HG02610 (cell line): ENCODE measurements around the gene CABP2.
"Not testable (repeated sequence)": the region's sequence is repeated elsewhere in the genome, so short reads cannot be mapped to it uniquely, and the experiment has no call there.

Source experiments
- ATAC-seq: cut with Tn5 transposase; IDR thresholded peaks from one replicate; pipeline ENCODE4 v1.9.1; 2021; ENCODE audit warnings: mild to moderate bottlenecking, moderate library complexity; ENCODE audit not compliant: unreplicated experiment

CABP2 gene

DNA sequence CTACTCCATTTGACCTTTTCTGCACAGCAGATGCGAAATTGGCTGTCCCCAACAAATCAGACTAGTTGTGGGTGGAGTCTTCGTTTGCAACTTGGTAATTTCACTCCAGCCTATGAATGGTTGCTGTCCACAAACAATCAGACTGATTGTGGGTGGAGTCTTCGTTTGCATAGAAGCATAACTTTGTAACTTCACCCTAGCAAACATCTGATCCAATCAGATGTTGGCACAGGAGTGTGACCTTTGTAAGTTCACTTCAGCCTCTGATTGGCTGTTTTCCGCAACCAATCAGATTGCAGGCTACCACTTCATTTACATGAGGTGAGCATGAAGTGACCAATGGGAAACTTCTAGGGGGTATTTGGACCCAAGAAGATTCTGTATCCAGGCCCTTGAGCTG lies 16.3 kb upstream of the CABP2 start:
- no peak for ATAC-seq

DNA sequence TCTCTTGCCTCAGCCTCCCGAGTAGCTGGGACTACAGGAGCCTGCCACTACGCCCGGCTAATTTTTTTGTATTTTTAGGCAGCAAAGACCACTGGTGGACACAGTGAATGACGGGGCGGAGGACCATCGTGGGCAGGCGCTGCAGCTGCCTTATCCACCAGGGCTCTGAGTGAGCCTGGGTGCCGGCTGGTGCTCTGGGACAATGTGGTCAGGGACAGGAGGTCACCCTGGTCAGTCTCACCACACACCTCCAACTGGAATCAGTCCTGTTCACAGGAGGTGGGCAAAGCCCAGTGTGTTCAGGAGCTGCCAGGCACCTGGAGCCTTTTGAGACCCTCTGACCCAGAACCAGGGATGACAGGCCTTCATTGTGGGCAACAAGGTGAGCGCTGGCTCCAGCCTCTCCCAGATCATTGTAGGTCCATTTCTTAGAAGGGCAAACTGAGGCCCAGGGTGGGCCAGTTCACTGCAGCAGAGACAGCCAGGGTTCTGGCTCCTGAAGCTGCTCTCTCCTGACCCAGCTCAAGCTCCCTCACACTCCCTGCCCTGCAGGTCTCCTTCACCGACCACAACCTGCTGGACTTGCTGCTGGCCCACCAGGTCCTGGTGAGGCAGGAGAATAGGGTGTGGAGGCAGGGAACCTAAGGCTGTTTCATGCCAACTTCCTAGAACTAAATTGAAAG lies 15.7 kb upstream of the CABP2 start:
- no peak for ATAC-seq

DNA sequence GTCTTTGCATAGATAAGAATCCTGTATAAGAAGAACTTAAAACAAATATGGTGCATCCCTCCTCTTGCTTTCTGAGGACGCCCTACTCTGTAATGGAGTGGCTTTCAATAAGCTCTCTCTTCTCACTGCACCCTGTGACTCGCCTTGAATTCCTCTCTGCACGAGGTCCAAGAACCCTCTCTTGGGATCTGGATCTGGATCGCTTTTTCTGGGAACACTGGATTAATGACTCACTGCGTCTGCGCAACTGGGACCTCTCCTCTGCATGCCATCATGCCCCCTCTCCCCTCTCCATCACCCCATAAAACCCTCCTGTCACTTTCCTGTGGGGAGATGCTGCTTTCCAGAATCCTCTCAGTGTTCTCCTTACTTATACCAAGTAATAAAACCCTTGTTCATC lies 15.1 kb upstream of the CABP2 start:
- ATAC-seq: no peak

DNA sequence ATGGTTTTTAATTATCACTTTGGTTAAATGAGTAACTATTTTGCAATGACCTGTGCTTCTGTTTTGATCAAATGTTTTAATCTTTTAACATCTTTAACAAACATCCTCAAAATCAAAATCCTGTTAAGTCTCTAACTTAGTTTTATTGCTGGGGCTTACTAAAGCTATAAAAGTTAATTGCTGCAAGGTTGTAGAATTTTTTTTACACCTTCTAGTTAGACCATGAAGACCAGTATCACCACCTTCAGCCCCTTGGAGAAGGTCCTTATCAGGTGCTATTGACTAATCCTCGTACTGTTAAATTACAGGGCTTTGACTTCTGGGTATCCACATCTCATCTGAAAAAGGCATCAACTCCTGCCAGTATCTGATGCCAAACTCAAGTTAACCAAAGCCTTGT lies 12.3 kb upstream of the CABP2 start:
- ATAC-seq: no peak

GRCh38 chr11:67534070-67534679 lies 10.9 kb upstream of the CABP2 start:
- ATAC-seq: no peak

GRCh38 chr11:67532889-67533288 lies 9.6 kb upstream of the CABP2 start:
- no peak for ATAC-seq

- ATAC-seq: no peak
These were observed 7.0 kb upstream of the CABP2 start for GRCh38 chr11:67530282-67530592.

DNA sequence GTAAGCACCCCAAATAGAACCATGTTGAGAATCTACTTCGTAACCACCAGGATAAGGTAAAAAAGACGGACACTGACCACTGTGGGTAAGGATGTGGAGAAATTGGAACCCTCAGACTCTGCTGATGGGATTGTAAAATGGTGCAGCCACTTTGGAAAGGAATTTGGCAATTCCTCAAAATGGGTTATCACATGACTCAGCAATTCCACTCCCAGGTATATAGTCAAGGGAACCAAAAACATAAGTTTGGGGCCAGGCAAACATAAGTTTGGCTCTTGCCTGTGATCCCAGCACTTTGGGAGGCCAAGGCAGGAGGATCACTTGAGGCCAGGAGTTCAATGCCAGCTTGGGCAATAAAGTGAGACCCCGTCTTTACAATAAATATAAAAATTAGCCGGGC lies 5.1 kb upstream of the CABP2 start:
- no peak for ATAC-seq

- ATAC-seq: no peak
These were observed 2.2 kb upstream of the CABP2 start for GRCh38 chr11:67525275-67525976.

GRCh38 chr11:67524480-67524808 lies 1.2 kb upstream of the CABP2 start:
- ATAC-seq: no peak

- no peak for ATAC-seq
These were observed 572 bp upstream of the CABP2 start for GRCh38 chr11:67523556-67524479.

DNA sequence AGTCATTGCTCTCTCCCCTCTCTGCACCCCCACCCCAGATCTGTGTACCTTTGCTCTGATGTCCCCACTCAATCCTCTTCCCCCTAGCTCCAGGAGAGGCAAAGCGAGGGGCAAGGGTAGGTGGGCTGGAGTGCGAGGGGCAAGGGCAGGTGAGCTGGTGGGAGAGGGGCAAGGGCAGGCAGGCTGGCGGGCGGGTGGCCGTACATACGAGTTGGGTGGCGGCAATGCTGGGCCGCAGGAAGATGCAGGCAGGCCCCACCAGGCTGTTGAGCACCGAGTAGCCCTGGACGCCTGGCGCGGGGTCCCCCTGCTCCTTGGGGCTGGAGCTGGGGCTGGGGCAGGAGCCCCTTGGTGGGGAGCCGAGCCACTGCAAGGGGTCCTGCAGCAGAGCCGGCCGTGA lies 908 bp downstream of the CABP2 start:
- no peak for ATAC-seq

GRCh38 chr11:67521924-67522323 lies 1.3 kb downstream of the CABP2 start:
- no peak for ATAC-seq

DNA sequence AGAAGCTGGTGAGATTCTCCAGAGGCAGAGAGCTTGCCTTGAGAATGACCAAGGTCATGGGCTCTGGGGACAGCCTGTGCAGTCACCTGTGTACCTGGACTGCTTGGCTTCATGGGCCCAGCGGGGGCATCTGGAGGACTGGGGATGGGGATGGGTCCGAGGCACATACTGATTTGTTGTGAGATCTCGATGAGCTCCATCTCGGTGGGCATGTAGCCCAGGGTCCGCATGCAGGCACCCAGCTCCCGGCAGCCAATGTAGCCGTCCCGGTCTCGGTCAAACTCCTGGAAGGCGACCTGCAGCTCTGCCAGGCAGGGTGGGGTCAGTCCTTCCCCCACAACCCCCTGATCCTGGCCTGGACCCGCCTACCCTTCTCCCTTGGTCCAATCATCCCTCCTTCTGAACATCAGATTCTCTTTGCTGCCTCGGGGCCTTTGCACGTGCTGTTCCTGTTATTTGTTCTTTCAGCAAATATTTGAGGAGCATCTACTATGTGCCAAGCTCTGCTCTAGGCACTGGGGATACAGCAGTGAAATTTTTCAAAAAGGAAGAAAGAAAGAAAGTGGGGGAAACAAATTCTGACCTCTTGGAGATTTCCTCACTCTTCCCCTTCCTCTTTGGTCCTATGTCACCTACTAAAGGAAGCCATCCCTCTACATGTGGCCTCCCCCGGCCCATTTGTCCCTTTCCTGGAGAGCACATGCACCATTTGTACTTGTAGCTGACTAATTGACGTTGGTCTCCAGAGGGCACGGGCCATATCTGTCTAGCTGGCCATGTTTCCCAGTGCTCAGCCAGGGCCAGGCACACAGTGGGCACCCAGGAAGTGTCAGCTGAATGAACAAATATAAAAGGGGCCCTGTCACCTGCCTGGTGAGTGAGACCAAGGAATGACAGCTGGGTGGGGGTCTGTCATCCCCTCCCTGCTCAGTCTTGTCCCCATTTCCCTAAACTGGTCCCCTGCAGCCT lies 2.1 kb downstream of the CABP2 start:
- ATAC-seq: no peak

DNA sequence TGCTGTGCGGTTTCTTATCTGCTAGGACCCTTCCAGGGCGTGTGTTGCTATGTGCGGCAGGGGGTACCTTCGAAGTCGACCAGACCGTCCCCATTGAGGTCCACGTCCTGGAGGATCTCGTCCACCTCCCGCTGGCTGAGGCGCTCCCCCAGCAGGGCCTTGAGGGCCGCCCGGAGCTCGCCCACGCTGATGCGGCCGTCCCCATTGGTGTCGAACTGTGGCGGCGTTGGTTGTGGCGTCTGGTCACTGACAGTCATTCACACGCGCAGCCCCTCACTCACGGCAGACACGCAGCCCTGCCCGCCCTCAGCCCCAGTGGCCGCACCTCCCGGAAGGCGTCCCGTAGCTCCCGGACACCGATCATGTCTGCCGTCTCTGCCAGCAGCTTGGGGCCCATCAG lies 3.5 kb downstream of the CABP2 start:
- ATAC-seq: no peak

DNA sequence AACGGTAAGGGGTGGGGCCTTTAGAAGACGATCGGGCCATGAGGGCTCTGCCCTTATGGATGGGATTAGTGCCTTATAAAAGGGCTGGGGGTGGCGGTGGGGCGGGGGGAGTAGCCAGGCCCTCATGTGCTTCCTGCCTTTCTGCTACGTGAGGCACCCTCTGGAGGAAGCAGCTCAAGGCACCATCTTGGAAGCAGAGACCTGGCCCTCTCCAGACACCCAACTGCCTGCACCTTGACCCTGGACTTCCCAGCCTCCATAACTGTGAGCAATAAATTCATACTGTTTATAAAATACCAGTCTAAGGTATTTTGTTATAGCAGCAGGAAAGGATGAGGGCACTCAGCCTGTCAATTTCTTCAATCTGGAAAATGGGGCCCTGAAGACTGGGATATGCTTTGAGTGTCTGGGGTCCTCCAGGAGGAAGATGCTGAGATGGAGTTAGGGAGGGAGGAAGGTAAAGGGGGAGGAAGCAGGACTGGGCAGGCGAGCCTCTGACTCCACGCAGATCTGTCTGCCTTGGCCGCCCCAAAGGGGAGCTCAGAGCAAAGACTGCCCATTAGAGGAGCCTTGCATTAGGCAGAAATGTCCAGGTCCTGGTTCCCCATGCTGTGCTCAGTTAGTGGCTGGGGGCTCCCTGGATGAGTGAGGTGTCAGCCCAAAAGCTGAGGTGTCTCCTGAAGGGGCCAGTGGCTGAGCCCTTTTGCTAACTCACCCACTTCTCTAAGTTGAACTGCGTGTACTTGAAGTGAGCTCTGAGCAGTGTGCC lies 5.3 kb downstream of the CABP2 start:
- no peak for ATAC-seq

- ATAC-seq: no peak
These were observed 6.4 kb downstream of the CABP2 start for GRCh38 chr11:67516806-67517205.

GRCh38 chr11:67514116-67514515 lies 9.1 kb downstream of the CABP2 start:
- no peak for ATAC-seq

DNA sequence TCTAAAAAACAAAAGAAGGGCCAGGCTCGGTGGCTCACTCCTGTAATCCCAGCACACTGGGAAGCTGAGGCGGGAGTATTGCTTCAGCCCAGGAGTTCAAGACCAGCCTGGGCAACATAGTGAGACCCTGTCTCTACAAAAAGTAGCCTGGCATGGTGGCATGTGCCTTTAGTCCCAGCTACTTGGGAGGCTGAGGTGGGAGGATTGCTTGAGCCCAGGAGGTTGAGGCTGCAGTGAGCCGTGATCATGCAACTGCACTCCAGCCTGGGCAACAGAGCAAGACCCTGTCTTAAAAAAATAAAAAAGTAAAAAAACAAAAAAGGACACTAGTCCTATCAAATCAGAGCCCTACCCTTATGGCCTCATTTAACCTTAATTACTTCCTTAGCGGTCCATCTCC lies 11.7 kb downstream of the CABP2 start:
- not testable (repeated sequence) for ATAC-seq

GRCh38 chr11:67510023-67510345 lies 13.3 kb downstream of the CABP2 start:
- no peak for ATAC-seq
